Astrocyte of the spinal cord (primary cell): ENCODE results near the gene CX3CL1.

Experiments used
- DNase-seq: peaks from one replicate; pipeline ENCODE4 v3.0.0; 2011; ENCODE audit warnings: low read depth, low spot score
- H3K4me3 ChIP-seq: 2 replicates; pipeline ENCODE4 v1.5.1; 2011; ENCODE audit warnings: low read depth, mild to moderate bottlenecking, low read length, moderate library complexity
- in situ Hi-C: cut with HindIII; loops from 2 replicates; pipeline ENCODE4 v1.10.0; 2017; ENCODE audit warnings: low sequenced_read_pairs
- TF ChIP-seq, protein P1 (sequence below): IDR thresholded peaks from 2 replicates; pipeline ENCODE4 v1.5.1; 2012; ENCODE audit warnings: low read depth, mild to moderate bottlenecking, low read length, inconsistent platforms

Gene CX3CL1

DNA sequence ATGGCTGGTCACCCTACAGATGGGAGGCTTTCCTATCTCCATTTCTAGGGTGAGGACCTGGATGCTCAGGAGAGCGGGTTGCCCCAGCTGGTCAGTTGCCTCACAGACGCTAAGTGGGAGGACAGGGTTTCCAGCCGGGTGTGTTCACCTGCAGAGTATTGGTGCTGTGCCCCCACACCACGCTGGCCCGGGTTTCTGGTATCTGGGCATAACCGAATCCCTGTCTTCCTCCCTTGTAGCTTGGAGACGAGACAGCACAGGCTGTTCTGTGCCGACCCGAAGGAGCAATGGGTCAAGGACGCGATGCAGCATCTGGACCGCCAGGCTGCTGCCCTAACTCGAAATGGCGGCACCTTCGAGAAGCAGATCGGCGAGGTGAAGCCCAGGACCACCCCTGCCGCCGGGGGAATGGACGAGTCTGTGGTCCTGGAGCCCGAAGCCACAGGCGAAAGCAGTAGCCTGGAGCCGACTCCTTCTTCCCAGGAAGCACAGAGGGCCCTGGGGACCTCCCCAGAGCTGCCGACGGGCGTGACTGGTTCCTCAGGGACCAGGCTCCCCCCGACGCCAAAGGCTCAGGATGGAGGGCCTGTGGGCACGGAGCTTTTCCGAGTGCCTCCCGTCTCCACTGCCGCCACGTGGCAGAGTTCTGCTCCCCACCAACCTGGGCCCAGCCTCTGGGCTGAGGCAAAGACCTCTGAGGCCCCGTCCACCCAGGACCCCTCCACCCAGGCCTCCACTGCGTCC is 9.7 kb downstream of the CX3CL1 start:
- in situ Hi-C loops, result no loop called here
- TF ChIP-seq, protein P1, sequence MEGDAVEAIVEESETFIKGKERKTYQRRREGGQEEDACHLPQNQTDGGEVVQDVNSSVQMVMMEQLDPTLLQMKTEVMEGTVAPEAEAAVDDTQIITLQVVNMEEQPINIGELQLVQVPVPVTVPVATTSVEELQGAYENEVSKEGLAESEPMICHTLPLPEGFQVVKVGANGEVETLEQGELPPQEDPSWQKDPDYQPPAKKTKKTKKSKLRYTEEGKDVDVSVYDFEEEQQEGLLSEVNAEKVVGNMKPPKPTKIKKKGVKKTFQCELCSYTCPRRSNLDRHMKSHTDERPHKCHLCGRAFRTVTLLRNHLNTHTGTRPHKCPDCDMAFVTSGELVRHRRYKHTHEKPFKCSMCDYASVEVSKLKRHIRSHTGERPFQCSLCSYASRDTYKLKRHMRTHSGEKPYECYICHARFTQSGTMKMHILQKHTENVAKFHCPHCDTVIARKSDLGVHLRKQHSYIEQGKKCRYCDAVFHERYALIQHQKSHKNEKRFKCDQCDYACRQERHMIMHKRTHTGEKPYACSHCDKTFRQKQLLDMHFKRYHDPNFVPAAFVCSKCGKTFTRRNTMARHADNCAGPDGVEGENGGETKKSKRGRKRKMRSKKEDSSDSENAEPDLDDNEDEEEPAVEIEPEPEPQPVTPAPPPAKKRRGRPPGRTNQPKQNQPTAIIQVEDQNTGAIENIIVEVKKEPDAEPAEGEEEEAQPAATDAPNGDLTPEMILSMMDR, result no peak
- no peak for DNase-seq
- no peak overlapping the region for H3K4me3 ChIP-seq

- DNase-seq, result no peak
- no peak overlapping the region for H3K4me3 ChIP-seq
- in situ Hi-C loops, result no loop called here
- TF ChIP-seq, protein P1, result no peak
Measured at GRCh38 chr16:57382535-57383275, 10.4 kb downstream of the CX3CL1 start.

DNA sequence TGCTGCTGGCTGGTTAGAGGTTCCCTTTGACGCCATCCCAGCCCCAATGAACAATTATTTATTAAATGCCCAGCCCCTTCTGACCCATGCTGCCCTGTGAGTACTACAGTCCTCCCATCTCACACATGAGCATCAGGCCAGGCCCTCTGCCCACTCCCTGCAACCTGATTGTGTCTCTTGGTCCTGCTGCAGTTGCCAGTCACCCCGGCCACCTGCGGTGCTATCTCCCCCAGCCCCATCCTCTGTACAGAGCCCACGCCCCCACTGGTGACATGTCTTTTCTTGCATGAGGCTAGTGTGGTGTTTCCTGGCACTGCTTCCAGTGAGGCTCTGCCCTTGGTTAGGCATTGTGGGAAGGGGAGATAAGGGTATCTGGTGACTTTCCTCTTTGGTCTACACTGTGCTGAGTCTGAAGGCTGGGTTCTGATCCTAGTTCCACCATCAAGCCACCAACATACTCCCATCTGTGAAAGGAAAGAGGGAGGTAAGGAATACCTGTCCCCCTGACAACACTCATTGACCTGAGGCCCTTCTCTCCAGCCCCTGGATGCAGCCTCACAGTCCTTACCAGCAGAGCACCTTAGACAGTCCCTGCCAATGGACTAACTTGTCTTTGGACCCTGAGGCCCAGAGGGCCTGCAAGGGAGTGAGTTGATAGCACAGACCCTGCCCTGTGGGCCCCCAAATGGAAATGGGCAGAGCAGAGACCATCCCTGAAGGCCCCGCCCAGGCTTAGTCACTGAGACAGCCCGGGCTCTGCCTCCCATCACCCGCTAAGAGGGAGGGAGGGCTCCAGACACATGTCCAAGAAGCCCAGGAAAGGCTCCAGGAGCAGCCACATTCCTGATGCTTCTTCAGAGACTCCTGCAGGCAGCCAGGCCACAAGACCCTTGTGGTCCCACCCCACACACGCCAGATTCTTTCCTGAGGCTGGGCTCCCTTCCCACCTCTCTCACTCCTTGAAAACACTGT is 11.3 kb downstream of the CX3CL1 start:
- no peak overlapping the region for H3K4me3 ChIP-seq
- in situ Hi-C loops, result no loop called here
- peak; percentile 50 for DNase-seq
- TF ChIP-seq, protein P1, result no peak

- no peak for DNase-seq
- H3K4me3 ChIP-seq, result no peak overlapping the region
- TF ChIP-seq, protein P1, result no peak
- in situ Hi-C loops, result no loop called here
Measured at GRCh38 chr16:57384248-57385070, 12.2 kb downstream of the CX3CL1 start.

GRCh38 chr16:57385083-57385482 is 12.8 kb downstream of the CX3CL1 start:
- no peak for DNase-seq
- in situ Hi-C loops, result no loop called here
- TF ChIP-seq, protein P1, result no peak

More at GRCh38 chr16:57385083-57385482, 12.8 kb downstream of the CX3CL1 start:
- no peak overlapping the region for H3K4me3 ChIP-seq
